Erythroblast (primary cell): Measurements from ENCODE around the gene TLL2.

Experiments used
- GATA1 ChIP-seq: IDR thresholded peaks from 2 replicates; pipeline ENCODE4 v1.6.1; 2011; ENCODE audit warnings: low read depth, mild to moderate bottlenecking, control low read depth, low read length, moderate library complexity
- POLR2A ChIP-seq: IDR thresholded peaks from 2 replicates; pipeline ENCODE4 v1.6.1; 2011; ENCODE audit warnings: mild to moderate bottlenecking, low read length

GRCh38 chr10:96416643-96417042 is 97.1 kb downstream of the TLL2 start:
- TF ChIP-seq POLR2A, result no peak
- TF ChIP-seq GATA1, result no peak
